NB4 (cell line): ENCODE data around the gene OXT.
"Not testable (repeated sequence)": the region's sequence is repeated elsewhere in the genome, so short reads cannot be mapped to it uniquely, and the experiment has no call there.

Experiments
- DNase-seq: peaks from one replicate; pipeline ENCODE4 v3.0.0; 2010; ENCODE audit warnings: low read depth
- H3K4me3 ChIP-seq: one replicate; pipeline ENCODE4 v1.5.1; 2011; ENCODE audit warnings: mild to moderate bottlenecking, low read depth, low read length, moderate library complexity
- CTCF ChIP-seq: IDR thresholded peaks from one replicate; pipeline ENCODE4 v1.5.1; 2012; ENCODE audit warnings: low read depth, low read length
- MYC ChIP-seq: IDR thresholded peaks from 2 replicates; pipeline ENCODE4 v1.6.1; 2011; ENCODE audit warnings: low read depth, low read length
- POLR2A ChIP-seq: IDR thresholded peaks from 2 replicates; pipeline ENCODE4 v1.6.1; 2011; ENCODE audit warnings: mild to moderate bottlenecking; ENCODE audit not compliant: insufficient read length; ENCODE audit errors: extremely low read depth
- TF ChIP-seq, protein P1 (sequence below): IDR thresholded peaks from 2 replicates; pipeline ENCODE4 v1.6.1; 2011; ENCODE audit warnings: low read depth, low read length

Gene OXT

DNA sequence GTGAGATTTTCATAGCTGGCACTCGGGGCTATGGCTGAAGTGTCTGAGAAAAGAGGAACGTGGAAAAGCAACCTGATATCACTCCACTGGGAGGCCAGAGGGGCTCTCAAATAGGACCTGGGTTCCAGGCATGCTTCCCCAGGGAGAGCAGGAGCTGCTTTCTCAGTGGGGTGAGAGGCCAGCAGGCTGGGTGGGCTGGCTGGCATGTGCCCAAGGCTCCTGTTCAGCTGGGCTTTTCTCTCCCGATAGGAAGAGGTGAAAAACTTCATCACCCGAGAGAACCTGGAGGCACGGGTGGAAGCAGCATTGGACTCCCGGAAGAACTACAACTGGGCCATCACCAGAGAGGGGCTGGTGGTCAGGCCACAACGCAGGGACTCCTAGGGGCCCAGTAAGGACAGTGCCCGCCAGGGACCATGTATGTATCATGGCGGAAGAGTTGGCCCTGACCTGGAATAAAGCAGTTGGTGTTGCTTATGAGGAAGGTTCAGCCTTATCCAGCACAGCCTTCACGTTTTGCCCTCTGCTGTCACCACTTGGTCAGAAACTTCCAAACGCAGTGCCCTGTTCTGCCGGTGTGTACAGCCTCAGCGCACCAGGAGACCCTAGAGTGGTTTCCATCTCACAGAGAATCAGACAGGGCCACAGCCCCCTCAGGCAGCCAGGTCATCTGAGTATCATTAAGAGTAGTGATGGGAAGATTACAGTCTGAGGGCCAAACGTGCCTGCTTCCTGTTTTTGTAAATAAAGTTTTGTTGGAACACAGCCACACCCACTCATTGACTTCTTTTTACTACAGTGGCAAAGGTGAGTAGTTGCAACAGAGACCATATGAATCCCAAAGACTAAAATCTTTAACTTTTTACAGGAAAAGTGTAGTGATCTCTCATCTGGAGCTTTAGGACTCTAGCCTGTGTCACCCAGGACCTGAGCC is 23.7 kb upstream of the OXT start:
- TF ChIP-seq POLR2A (no peak), CTCF (no peak), MYC (no peak)
- TF ChIP-seq, protein P1, sequence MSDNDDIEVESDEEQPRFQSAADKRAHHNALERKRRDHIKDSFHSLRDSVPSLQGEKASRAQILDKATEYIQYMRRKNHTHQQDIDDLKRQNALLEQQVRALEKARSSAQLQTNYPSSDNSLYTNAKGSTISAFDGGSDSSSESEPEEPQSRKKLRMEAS = no peak
- peak overlapping the region; percentile 92 for H3K4me3 ChIP-seq
- DNase-seq = peak; percentile 48

GRCh38 chr20:3051385-3052019 is 19.9 kb upstream of the OXT start:
- no peak for DNase-seq
- TF ChIP-seq, protein P1 = no peak
- TF ChIP-seq MYC = no peak
- no peak for TF ChIP-seq CTCF
- H3K4me3 ChIP-seq = no peak overlapping the region

- no peak for DNase-seq
- TF ChIP-seq MYC (no peak), CTCF (no peak), POLR2A (no peak)
- TF ChIP-seq, protein P1 = no peak
These were observed 11.9 kb upstream of the OXT start for GRCh38 chr20:3059489-3059888.

DNA sequence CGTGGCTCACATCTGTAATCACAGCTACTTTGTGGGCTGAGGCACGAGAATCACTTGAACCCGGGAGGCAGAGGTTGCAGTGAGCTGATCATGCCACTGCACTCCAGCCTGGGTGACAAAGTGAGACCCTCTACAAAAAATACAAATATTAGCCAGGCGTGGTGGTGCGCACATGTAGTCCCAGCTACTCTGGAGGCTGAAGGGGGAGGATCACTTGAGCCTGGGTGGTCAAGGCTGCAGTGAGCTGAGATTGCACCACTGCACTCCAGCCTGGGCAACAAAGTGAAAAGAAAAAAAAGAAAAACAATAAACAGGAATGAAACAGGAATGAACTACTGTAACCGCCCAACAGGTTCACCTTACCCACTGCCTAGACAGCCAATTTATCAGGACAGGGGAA is 7.3 kb upstream of the OXT start:
- not testable (repeated sequence) for DNase-seq, H3K4me3 ChIP-seq

More at GRCh38 chr20:3059489-3059888, 11.9 kb upstream of the OXT start:
- no peak overlapping the region for H3K4me3 ChIP-seq

GRCh38 chr20:3067139-3068014 is 4.0 kb upstream of the OXT start:
- DNase-seq = no peak
- H3K4me3 ChIP-seq = no peak overlapping the region
- TF ChIP-seq POLR2A (no peak), MYC (no peak), CTCF (no peak)
- TF ChIP-seq, protein P1 = no peak
